ENCODE measurements around the gene PEF1. TPM values are rescaled to one million over a fixed set of nuclear protein-coding genes. Genes with fewer than 3 reads are reported as not detected.

Gene PEF1
- total and polyA plus RNA-seq, 2 donors (not counting 3 experiments of a cell fraction or from before 2014, with no cell fraction given) = 73.3 to 161 TPM

DNA sequence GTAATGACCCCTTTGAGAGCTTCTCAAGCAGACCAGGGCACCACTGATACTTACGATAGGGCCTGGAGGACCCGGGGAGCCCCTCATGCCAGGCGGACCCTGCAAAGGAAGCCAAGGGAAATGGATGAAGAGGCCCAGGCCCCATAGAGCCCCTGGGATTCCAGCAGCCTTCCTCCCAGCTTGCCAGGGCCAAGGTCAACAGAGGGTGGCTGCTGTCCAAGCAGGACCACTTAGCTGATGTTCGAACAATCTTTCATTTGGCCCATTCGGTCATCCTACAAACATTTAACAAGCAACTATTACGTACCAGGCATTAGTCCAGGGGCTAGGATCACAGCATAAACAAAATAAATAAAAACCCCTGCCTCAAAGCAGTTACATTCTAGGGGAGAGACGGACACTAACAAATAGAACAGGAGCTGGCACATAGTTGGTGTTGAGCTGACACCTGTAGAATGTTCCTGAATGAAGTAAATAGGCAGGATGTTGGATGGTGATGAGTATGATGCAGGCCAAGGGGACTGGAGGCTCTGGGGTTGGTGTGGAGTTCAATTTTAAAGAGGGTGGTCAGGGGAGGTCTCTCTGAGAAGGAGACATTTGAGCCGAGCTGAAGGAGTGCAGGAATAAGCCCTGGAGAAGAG, 27.0 kb upstream of the PEF1 start:
- H3K27ac ChIP-seq (ENCODE audit: insufficient read depth, low read depth, low read length) = no peak overlapping the region
- H3K27me3 ChIP-seq (ENCODE audit: control insufficient read depth in 2 of 2, insufficient read depth in 2 of 2, low read length in 2 of 2) = no peaks in the 10 kb centered on the region
- DNase-seq (ENCODE audit: low read depth, low spot score) (no peak), FAIRE-seq (no peak)
- H3K4me2 ChIP-seq (ENCODE audit: insufficient read depth, low read length) = no peak overlapping the region
- H3K9ac ChIP-seq (replicated peaks; ENCODE audit: extremely low read depth, insufficient read depth, low read length) = no peak overlapping the region
- intact Hi-C loops (cut with micrococcal nuclease) (loop anchor here (2.0 kb wide), 1 partner anchor 15 kb away; no protein-coding TSS in a partner anchor), dilution Hi-C loops (cut with MboI; ENCODE audit: extremely low pct_ligation_motif_present, low sequenced_read_pairs) (no loop called here)
- TF ChIP-seq POLR2A (IDR thresholded peaks at IDR 0.05; ENCODE audit: low read depth, low read length) (no peak), GATA2 (IDR thresholded peaks at IDR 0.05; ENCODE audit: insufficient read depth, insufficient read length, low read depth, low read length) (no peak), MAX (IDR thresholded peaks at IDR 0.05; ENCODE audit: insufficient read depth, insufficient read length) (no peak), FOS (IDR thresholded peaks at IDR 0.05; ENCODE audit: borderline replicate concordance, insufficient read depth, low read length) (no peak), POLR2AphosphoS5 (IDR thresholded peaks at IDR 0.05; ENCODE audit: insufficient read depth, low read depth, low read length) (no peak), JUN (IDR thresholded peaks at IDR 0.05; ENCODE audit: borderline replicate concordance, insufficient read depth, insufficient read length, low read depth) (no peak), MYC (IDR thresholded peaks at IDR 0.05; ENCODE audit: low read depth, low read length) (no peak), EZH2 (IDR thresholded peaks at IDR 0.05; ENCODE audit: borderline replicate concordance, low read depth, low read length, severe bottlenecking) (no peak)
- TF ChIP-seq, protein P1, sequence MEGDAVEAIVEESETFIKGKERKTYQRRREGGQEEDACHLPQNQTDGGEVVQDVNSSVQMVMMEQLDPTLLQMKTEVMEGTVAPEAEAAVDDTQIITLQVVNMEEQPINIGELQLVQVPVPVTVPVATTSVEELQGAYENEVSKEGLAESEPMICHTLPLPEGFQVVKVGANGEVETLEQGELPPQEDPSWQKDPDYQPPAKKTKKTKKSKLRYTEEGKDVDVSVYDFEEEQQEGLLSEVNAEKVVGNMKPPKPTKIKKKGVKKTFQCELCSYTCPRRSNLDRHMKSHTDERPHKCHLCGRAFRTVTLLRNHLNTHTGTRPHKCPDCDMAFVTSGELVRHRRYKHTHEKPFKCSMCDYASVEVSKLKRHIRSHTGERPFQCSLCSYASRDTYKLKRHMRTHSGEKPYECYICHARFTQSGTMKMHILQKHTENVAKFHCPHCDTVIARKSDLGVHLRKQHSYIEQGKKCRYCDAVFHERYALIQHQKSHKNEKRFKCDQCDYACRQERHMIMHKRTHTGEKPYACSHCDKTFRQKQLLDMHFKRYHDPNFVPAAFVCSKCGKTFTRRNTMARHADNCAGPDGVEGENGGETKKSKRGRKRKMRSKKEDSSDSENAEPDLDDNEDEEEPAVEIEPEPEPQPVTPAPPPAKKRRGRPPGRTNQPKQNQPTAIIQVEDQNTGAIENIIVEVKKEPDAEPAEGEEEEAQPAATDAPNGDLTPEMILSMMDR (IDR thresholded peaks at IDR 0.05; ENCODE audit: extremely low read depth in 1 of 2, insufficient read depth in 1 of 2, low read depth in 1 of 2, low read length in 2 of 2) = no peak
- no peaks in the 10 kb centered on the region for H4K20me1 ChIP-seq (replicated peaks; ENCODE audit: control insufficient read depth, extremely low read depth, insufficient read depth, low read length)
- CTCF ChIA-PET = interaction anchor here (1.2 kb wide), 1 partner anchor 14 kb away, joined by 4 read pairs; no protein-coding TSS in a partner anchor
- peaks cover 13% of the 10 kb centered on the region for H3K4me1 ChIP-seq (ENCODE audit: control insufficient read depth, extremely low read depth, insufficient read depth, low read length)
- H3K9me3 ChIP-seq (replicated peaks; ENCODE audit: control insufficient read depth, insufficient read depth, low read length) = no peaks in the 10 kb centered on the region
- no peaks in the 10 kb centered on the region for H3K36me3 ChIP-seq (ENCODE audit: control insufficient read depth in 2 of 2, extremely low read depth in 1 of 2, insufficient read depth in 2 of 2, low read length in 2 of 2)
- POLR2A ChIA-PET = no interaction called here
- no peak overlapping the region for H3K4me3 ChIP-seq (replicated peaks in 1 of 3; ENCODE audit: insufficient read depth in 1 of 3, low read depth in 1 of 3, low read length in 3 of 3)
- no peaks in the 10 kb centered on the region for H3K9me1 ChIP-seq (replicated peaks; ENCODE audit: control insufficient read depth, extremely low read depth, insufficient read depth, low read length)
- no peak overlapping the region for H2AFZ ChIP-seq (ENCODE audit: low read depth, low read length)
- no TSS peak for BruUV-seq (replicated peaks)
- H3K79me2 ChIP-seq (ENCODE audit: control insufficient read depth, insufficient read depth, low read length) = no peaks in the 10 kb centered on the region
